Testis (tissue), 3 donors: ENCODE data around the gene FILIP1. TPM values are rescaled to one million over a fixed set of nuclear protein-coding genes. Genes with fewer than 3 reads are reported as not detected.

Source experiments
- DNase-seq: peaks from one replicate; pipeline ENCODE4 v3.0.0-alpha.2; 2019
- H3K27ac ChIP-seq, 2 donors: fragments of 200-600 bp; sonication (generic); one replicate each; pipeline ENCODE4 v1.5.1; 2019
- H3K27me3 ChIP-seq: fragments of 200-600 bp; sonication (generic); one replicate; pipeline ENCODE4 v1.5.1; 2019
- H3K36me3 ChIP-seq: fragments of 200-600 bp; sonication (generic); one replicate; pipeline ENCODE4 v1.5.1; 2017; ENCODE audit warnings: low read depth; ENCODE audit errors: missing control alignments
- H3K4me1 ChIP-seq: fragments of 200-600 bp; sonication (generic); one replicate; pipeline ENCODE4 v1.5.1; 2019
- H3K4me3 ChIP-seq, 2 donors: fragments of 200-600 bp; sonication (generic); one replicate each; pipeline ENCODE4 v1.5.1; 2017 to 2019
- H3K9me3 ChIP-seq: fragments of 200-600 bp; sonication (generic); one replicate; pipeline ENCODE4 v1.5.1; 2017
- CTCF ChIP-seq, 3 experiments: fragments of 450-650 bp in 2 of 3; fragments of 200-600 bp in 1 of 3; sonication (generic) in 1 of 3; IDR thresholded peaks; one replicate each; pipeline ENCODE4 v1.5.1; 2016 to 2019; ENCODE audit warnings: antibody characterized with exemption in 3 of 3, mild to moderate bottlenecking in 2 of 3, moderate library complexity in 1 of 3
- POLR2A ChIP-seq: fragments of 450-650 bp; IDR thresholded peaks from one replicate; pipeline ENCODE4 v1.6.1; 2017; ENCODE audit warnings: antibody characterized with exemption, mild to moderate bottlenecking, moderate library complexity
- WGBS, 2 donors: methylation state at CpG; one replicate each; pipeline ENCODE4 v1.1.5; 2018; 5-methylcytosine and 5-hydroxymethylcytosine counted together
- intact Hi-C: fragments of 100-400 bp; cut with DNase I; formaldehyde crosslinking; loops from one replicate; pipeline ENCODE4 v1.15.1; 2023; ENCODE audit warnings: low total_unique reads
- polyA plus RNA-seq: library from polyadenylated mRNA; stranded (reverse); fragments of 350-450 nt; fragmentation: Illumina TruSeq; extraction: RNeasy Lipid Tissue Mini Kit (QIAGEN cat#74804); gene quantifications from one replicate; pipeline ENCODE4 v1.2.3, GENCODE V29; 2014; ENCODE audit warnings: low read depth, low replicate concordance; ENCODE audit not compliant: insufficient read depth
- total RNA-seq, 2 donors: library from RNA; depleted of rRNA; stranded (reverse); fragments of >200 nt; gene quantifications; one replicate each; pipeline ENCODE4 v1.2.3, GENCODE V29; 2016

FILIP1 gene
- total and polyA plus RNA-seq, 3 donors from 2014 or later = 2.0 to 3.1 (median 2.7) TPM

- whole genome bisulfite sequencing, 2 donors = 86 to 89% methylated on average over 2 of the region's 2 CpGs
- no peak for DNase-seq
- Histone ChIP-seq H3K27me3 (no peaks in the 10 kb centered on the region), H3K36me3 (no peaks in the 10 kb centered on the region), H3K4me3 (no peak overlapping the region), H3K4me1 (peaks cover 7% of the 10 kb centered on the region), H3K27ac (no peak overlapping the region), H3K9me3 (no peaks in the 10 kb centered on the region)
- TF ChIP-seq CTCF (IDR thresholded peaks at IDR 0.05) (no peak), POLR2A (no peak)
- intact Hi-C loops = no loop called here
Observed at GRCh38 chr6:75347898-75348610, 145.5 kb downstream of the FILIP1 start.

DNA sequence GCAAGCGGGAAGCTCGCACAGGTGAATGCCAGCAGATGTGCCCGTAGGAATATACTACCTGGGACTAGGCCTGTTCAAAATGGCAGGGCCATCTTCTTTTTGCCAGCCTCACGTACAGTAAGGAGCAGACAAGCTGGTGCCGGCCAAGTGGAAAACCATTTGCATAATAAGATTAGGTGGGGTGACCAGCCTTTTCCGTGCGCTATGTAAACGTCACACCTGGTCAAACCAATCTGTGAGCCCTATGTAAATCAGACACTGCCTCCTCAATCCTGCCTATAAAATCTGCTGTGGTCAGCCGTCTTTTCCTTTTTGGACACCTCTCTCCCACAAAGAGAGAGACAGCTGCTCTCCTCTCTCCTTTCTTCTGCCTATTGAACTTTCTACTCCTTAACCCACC lies 148.2 kb downstream of the FILIP1 start:
- 89 to 93% methylated on average over 9 of the region's 9 CpGs for WGBS, 2 donors
- intact Hi-C loops = no loop called here

DNA sequence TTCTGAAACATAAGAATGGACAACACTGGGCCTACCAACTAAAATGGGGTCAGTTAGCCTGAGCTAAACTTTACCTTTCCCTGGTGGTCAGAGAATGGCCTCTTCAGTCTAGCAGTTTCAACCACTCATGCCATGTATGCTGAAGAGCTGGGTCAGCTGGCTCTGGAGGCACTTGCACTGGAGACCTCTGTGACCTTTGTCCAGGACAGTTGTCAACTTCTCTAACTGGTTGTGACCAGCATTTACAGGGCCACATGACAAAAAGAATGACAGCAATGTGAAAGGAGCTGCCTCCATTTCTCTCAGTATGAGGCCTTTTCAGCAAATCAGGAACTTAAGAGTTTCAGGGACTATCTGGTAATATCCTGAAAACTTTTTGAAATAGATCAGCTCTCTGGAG lies 149.1 kb downstream of the FILIP1 start:
- TF ChIP-seq POLR2A = no peak
- no peak for TF ChIP-seq CTCF (IDR thresholded peaks at IDR 0.05)
- intact Hi-C loops = no loop called here
- Histone ChIP-seq H3K27me3 (no peaks in the 10 kb centered on the region), H3K4me1 (no peaks in the 10 kb centered on the region), H3K4me3 (no peak overlapping the region), H3K27ac (no peak overlapping the region), H3K36me3 (no peaks in the 10 kb centered on the region), H3K9me3 (no peaks in the 10 kb centered on the region)
- DNase-seq = no peak

More for the DNA sequence above, 148.2 kb downstream of the FILIP1 start:
- DNase-seq = no peak
- TF ChIP-seq POLR2A (no peak), CTCF (IDR thresholded peaks at IDR 0.05) (no peak)
- Histone ChIP-seq H3K27ac (no peak overlapping the region), H3K4me3 (no peak overlapping the region), H3K9me3 (no peaks in the 10 kb centered on the region), H3K27me3 (no peaks in the 10 kb centered on the region), H3K4me1 (peaks cover 7% of the 10 kb centered on the region), H3K36me3 (no peaks in the 10 kb centered on the region)

DNA sequence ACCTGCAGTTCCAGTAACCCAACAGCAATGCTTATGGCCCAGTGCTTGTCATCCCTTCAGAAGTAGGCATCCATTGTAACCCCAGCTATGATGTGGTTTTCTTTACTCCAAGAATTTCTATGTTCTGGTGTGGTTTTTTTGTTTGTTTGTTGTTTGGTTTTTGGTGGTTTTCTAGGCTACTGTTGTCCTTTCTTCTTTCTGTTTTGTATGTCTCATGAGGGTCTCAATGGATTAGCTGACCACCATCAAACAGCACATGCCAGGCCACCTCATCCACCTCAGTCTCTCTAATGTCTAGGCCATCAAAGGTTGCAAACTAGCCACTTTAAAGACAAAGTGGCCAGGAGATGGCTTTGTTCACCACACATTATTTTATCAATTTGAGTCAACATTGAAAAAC lies 149.6 kb downstream of the FILIP1 start:
- Histone ChIP-seq H3K36me3 (no peaks in the 10 kb centered on the region), H3K4me1 (no peaks in the 10 kb centered on the region), H3K27me3 (no peaks in the 10 kb centered on the region), H3K27ac (no peak overlapping the region), H3K9me3 (no peaks in the 10 kb centered on the region), H3K4me3 (no peak overlapping the region)
- TF ChIP-seq CTCF (IDR thresholded peaks at IDR 0.05) = no peak
- no peak for TF ChIP-seq POLR2A
- intact Hi-C loops = no loop called here
- DNase-seq = no peak
